ENCODE data around the gene CDH1. TPM values are rescaled to one million over a fixed set of nuclear protein-coding genes. Genes with fewer than 3 reads are reported as not detected.
A peak's percentile ranks its signal among the peaks of the same experiment; 100 is the strongest.

The CDH1 gene
- total RNA-seq, 1 experiment from 2014 or later, result not detected

DNA sequence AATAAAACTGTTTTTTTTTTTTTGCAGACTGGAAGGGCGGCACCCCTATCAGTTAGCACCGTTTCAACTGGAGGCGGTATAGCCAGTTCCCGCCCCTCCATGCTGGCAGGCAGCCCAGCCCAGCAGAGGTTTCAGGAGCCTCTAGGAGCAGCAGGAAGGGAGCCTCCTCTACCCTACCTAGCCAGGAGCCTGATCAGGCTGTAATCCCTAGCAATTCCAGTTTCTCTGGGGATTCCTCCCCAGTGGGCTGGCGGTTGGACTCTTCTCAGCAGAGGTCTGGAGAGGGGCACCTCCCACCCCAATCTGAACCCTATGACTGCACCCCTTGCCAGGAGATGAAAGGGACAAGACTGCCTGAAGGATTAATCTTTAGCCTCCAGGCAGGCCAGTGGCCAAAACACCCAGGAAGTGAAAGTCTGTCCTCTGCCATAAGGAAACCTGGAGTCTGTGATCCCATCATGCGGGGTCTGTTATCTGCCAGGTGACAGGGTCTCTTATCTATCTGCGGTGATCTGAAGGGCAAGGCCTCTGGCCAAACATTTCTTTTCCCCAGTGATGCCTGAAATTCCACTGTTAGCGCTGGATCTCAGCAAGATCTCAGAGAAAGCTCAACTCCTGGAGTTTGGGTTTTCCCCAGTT is 4.9 kb upstream of the CDH1 start:
- peak; percentile 54 for DNase-seq (ENCODE audit: low read depth)

DNA sequence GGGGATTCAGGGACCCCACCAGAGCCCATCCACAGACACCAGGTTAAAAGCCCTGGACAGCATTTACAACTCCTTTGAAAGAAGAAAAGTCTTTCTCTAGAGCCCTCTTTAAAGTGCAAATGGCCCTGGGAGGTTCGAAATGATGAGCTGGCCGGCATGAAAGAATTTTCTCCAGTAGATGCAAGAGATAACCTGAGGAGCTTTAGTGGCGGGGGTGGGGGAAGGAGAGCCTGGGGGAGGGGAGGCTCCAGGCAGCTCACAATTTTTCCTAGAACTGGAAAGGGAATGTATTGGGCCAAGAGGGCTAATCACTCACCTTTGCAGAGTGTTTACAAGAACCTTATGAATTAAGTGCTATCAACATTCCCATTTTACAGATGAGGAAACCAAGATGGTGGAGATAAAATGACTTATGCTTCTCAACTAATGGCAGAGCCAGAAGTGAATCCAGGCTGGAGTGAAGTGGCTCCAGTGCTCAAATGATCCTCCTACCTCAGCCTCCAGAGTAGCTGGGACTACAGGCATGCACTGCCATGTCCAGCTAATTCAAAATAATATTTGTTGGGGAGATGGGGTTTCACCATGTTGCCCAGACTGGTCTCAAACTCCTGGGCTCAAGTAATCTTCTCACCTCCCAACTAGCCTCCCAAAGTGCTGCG is 4.2 kb upstream of the CDH1 start:
- DNase-seq (ENCODE audit: low read depth), result no peak

GRCh38 chr16:68733570-68733969 is 3.5 kb upstream of the CDH1 start:
- no peak for DNase-seq (ENCODE audit: low read depth)

GRCh38 chr16:68734782-68735181 is 2.3 kb upstream of the CDH1 start:
- DNase-seq (ENCODE audit: low read depth), result no peak

DNA sequence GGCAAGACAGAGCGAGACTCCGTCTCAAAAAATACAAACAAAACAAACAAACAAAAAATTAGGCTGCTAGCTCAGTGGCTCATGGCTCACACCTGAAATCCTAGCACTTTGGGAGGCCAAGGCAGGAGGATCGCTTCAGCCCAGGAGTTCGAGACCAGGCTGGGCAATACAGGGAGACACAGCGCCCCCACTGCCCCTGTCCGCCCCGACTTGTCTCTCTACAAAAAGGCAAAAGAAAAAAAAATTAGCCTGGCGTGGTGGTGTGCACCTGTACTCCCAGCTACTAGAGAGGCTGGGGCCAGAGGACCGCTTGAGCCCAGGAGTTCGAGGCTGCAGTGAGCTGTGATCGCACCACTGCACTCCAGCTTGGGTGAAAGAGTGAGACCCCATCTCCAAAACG is 531 bp upstream of the CDH1 start:
- no peak for DNase-seq (ENCODE audit: low read depth)

GRCh38 chr16:68737730-68738629 is 888 bp downstream of the CDH1 start:
- no peak for DNase-seq (ENCODE audit: low read depth)

DNA sequence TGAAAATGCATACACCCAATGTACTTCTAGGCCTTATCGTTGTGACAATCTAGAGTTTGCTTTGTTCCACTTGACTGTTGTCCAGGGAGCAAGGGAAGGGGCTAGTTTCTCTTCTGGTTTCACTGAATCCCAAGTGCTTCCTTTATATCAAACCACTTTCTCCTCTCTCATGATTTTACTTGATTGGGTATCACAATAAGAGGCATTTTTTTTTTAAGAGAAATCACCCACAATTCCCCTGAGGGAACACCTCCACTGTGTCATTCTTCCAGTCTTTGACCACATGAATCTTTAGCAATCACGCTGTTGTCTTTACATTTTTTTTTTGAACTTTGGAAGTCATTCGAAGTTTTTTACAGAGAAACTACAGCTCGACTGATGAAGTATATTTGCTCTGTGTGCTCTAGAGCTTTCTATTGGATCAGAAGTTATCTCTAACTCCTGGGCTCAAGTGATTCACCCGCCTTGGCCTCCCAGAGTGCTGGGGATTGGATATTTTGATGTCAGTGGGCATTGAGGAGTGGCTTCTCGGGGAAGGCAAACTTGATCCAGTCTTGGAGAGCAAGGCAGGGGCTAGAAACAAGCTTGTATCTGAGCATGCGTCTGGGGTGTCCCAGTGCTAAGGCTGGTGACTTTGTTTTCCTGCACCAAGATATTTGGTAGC is 3.0 kb downstream of the CDH1 start:
- DNase-seq (ENCODE audit: low read depth), result no peak

DNA sequence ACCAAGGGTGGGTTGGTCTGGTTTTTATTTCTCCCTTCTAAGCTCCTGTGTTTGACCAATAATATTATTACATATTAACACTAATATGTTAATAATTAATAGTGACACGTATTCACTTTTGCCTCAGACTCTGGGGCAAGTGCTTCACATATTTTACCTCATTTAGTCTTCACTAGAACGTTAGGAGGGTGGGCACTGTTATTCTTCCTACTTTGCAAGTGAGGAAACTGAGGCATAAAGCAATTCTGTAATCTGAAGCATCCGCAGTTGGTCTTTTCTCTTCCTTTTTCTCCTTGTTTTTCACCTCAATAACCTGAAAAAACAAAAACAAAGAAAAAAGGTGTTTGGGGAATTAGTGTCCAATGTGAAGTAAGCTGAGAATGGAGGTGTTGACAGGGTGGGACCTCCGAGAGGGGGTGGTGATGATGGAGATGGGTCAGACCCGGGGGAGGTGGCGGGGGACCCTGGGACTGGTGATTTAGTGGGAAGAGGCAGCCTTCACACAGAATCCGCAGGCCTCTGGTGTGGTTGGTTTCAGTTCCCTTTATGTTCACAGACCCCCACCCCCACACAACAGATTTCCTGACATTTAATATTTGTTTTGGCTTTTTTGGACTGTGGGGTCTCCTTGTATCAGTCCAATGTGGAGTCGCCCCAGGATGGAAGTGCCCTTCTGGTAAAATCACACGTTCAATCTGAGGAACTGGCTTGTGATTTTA is 3.7 kb downstream of the CDH1 start:
- no peak for DNase-seq (ENCODE audit: low read depth)

GRCh38 chr16:68743664-68744063 is 6.6 kb downstream of the CDH1 start:
- no peak for DNase-seq (ENCODE audit: low read depth)

GRCh38 chr16:68744744-68745280 is 7.7 kb downstream of the CDH1 start:
- DNase-seq (ENCODE audit: low read depth), result no peak

DNA sequence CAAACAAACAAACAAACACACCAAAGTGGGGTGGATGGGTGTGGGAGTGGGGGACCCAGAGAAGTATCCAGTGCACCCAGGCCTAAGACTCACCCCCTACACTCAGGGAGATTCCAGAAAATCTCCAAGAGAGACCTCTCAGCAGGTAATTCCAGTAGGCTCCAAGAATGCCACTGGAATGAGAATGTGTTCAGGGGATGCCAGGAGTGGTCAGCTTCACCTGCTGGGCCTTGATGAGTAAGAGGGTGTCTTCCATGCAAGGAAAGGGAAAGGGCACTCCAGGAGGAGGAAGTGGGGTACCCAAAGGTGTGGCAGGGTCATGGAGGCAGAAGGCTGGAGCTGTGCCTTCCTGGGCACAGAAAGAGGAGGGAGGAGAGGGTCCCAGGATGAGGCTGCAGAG is 9.9 kb downstream of the CDH1 start:
- no peak for DNase-seq (ENCODE audit: low read depth)

DNA sequence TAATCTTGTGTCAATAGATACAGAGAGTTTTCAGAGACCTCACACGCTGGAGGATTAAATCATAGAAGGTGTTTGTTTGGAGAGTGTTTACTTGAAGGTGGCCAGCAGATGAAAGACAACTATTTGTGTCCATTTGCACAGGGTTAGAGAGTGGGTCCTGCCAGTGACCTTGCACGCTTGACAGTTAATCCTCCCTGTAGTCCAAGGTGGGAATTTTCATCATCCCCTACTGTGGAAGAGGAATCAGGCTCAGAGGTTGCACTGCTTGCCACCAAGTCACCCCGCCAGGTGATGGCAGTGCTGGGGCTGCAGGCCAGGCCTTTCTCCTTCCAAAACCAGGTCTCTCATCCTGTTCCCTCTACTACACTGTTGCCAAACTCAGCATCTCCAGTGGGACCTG is 12.3 kb downstream of the CDH1 start:
- no peak for DNase-seq (ENCODE audit: low read depth)

GRCh38 chr16:68750193-68750695 is 13.2 kb downstream of the CDH1 start:
- DNase-seq (ENCODE audit: low read depth), result no peak

DNA sequence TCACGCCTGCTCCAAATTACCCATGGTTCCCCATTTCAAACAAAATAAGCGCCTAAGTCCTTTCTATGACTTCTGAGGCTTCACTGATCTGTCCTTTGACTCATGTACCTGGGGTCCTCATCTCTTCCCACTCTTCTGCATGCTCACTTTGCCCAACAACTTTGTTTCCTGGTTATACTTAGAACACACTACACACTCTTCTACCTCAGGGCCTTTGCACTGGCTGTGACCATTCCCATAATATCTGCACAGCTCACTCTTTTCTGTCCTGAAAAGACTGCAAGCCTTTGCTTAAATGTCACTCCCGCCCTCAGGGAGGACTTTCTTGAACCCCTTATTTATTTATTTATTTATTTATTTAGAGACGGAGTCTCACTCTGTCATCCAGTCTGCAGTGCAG is 14.1 kb downstream of the CDH1 start:
- DNase-seq (ENCODE audit: low read depth), result no peak

GRCh38 chr16:68752602-68753001 is 15.5 kb downstream of the CDH1 start:
- no peak for DNase-seq (ENCODE audit: low read depth)

GRCh38 chr16:68754084-68754792 is 17.1 kb downstream of the CDH1 start:
- no peak for DNase-seq (ENCODE audit: low read depth)

- no peak for DNase-seq (ENCODE audit: low read depth)
Observed at GRCh38 chr16:68756239-68756915, 19.3 kb downstream of the CDH1 start.

GRCh38 chr16:68757625-68757935 is 20.5 kb downstream of the CDH1 start:
- DNase-seq (ENCODE audit: low read depth), result no peak

GRCh38 chr16:68759062-68759461 is 22.0 kb downstream of the CDH1 start:
- no peak for DNase-seq (ENCODE audit: low read depth)

DNA sequence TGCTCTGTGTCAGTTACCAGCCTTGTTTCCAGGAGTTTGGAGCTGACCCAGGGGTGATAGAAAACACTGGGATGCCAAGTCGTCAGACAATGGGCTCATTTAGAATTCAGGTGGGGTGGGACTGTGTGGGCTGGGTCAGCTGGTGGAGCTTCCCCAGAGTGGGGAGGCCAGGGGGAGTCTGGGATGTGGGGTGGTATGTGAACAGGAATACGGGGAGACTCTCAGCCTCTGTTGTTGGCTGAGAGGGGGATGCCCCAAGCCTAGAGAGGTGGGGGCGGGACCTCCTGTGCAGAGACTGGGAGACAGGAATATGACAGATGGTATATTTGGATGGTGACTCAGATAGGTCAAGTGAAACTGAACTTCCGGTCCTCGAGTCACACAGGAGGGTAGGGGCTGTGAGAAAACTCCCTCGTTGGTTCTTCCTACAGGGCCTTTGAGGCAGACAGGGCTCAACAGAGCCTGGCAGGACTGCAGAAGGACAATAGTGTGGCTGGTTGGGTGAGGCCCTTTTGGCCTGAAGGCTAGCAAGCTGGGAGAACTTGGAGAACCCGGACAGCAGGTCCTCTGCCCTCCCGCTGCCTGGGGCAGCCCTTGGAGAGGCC is 23.7 kb downstream of the CDH1 start:
- DNase-seq (ENCODE audit: low read depth), result peak; percentile 38

Measured in RPMI7951 (cell line).